Esophagus (tissue), 2 donors: ENCODE results near the gene SIGLEC9. TPM values are rescaled to one million over a fixed set of nuclear protein-coding genes. Genes with fewer than 3 reads are reported as not detected.

ENCODE experiments used
- H3K27ac ChIP-seq, 2 donors: one replicate each; pipeline ENCODE4 v1.5.1; 2013; ENCODE audit warnings: low read depth in 2 of 2, mild to moderate bottlenecking in 2 of 2, inconsistent platforms in 1 of 2, low read length in 1 of 2, moderate library complexity in 1 of 2
- H3K27me3 ChIP-seq, 2 donors: one replicate each; pipeline ENCODE4 v1.6.1; 2013; ENCODE audit warnings: low read length in 2 of 2, control low read depth in 1 of 2, mild to moderate bottlenecking in 1 of 2; ENCODE audit not compliant: insufficient read depth in 2 of 2, control insufficient read depth in 1 of 2
- H3K36me3 ChIP-seq, 2 donors: one replicate each; pipeline ENCODE4 v1.6.1; 2013; ENCODE audit warnings: low read length in 1 of 2; ENCODE audit not compliant: control insufficient read depth in 2 of 2, insufficient read depth in 2 of 2
- H3K4me1 ChIP-seq, 2 donors: one replicate each; pipeline ENCODE4 v1.6.1; 2013; ENCODE audit warnings: low read length in 1 of 2; ENCODE audit not compliant: control insufficient read depth in 2 of 2, insufficient read depth in 2 of 2
- H3K4me3 ChIP-seq, 2 donors: one replicate each; pipeline ENCODE4 v1.5.1; 2013; ENCODE audit warnings: low read length in 2 of 2, mild to moderate bottlenecking in 2 of 2, low read depth in 1 of 2, moderate library complexity in 1 of 2
- H3K9me3 ChIP-seq, 2 donors: one replicate each; pipeline ENCODE4 v1.6.1; 2013; ENCODE audit warnings: mild to moderate bottlenecking in 2 of 2, low read depth in 1 of 2, low read length in 1 of 2, moderate library complexity in 1 of 2; ENCODE audit not compliant: control insufficient read depth in 2 of 2, insufficient read depth in 1 of 2
- WGBS, 2 donors: extraction: QIAGEN DNeasy Blood & Tissue Kit; methylation state at CpG; one replicate each; pipeline ENCODE4 v1.1.7; 2013; 5-methylcytosine and 5-hydroxymethylcytosine counted together
- polyA plus RNA-seq, 2 donors: library from polyadenylated mRNA; stranded (reverse); fragments of 200-250 nt; gene quantifications; one replicate each; pipeline ENCODE4 v1.2.3, GENCODE V29; 2013
- donor health status: healthy with polysubstance abuse.
- donor health status: Bipolar disorder and iron deficiency.

The SIGLEC9 gene
- polyA plus RNA-seq, 2 donors: 0.26 to 0.28 TPM

DNA sequence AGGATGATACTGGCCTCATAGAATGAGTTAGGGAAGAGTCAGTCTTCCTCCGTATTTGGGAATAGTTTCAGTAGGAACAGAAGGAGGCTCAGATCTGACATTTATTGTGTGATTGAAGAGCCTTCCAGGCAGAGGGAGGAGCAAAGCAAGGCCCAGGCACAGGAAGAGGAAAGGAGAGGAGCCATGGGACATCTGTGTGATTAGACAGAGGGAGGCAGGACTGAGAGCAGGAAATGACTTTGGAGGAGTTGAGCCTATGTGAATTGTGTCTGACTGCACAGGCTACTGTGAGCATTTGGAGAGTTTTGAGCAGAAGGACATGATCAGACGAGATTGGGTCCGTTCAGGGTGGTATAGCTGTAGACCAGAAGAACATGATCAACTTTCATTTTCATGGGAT is 25.9 kb downstream of the SIGLEC9 start:
- no peaks in the 10 kb centered on the region for H3K27me3 ChIP-seq
- no peak overlapping the region for H3K27ac ChIP-seq
- no peaks in the 10 kb centered on the region for H3K36me3 ChIP-seq
- H3K4me1 ChIP-seq: no peaks in the 10 kb centered on the region
- no peak overlapping the region for H3K4me3 ChIP-seq
- peaks cover 0 to 3% of the 10 kb centered on the region in 2 donors for H3K9me3 ChIP-seq
- 66 to 70% methylated on average over 3 of the region's 3 CpGs for WGBS, 2 donors

DNA sequence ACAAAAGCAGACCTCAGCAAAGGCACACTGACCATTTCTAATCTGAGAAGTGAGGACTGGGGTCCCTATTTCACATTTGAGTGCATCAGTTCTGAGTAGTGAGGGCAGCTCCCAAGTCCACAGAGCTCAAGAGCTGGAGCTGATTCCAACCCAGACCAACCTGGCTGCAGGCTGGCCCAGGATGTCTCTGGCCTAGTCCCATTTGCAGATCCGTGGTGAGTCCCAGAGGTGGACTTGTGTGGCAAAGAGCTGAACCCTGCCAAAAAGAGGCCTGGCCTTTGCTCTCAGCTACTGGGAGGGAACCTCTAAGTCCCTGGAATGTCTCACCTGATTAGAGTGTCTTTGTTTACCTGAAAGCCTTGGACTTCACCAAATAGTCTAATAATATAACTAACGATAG is 32.0 kb downstream of the SIGLEC9 start:
- no peak overlapping the region for H3K27ac ChIP-seq
- whole genome bisulfite sequencing, 2 donors: 58 to 70% methylated on average over 2 of the region's 2 CpGs

DNA sequence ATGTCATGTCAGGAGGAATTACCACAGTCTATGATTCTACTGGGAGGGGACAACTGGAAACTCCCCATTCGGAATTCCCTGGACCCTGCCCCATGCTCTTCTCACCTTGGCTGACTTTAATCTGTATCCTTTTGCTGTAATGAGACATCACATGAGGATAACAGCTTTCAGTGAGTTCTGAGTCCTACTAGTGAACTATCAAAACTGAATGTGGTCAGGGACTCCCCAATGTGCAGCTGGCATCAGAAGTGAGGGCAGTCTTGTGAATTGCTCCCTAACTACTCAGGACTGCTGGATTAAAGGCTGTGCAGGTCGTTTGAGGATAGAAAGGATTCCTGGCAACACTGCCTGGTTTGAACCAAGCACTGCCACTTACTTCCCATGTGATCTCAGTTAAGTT is 32.6 kb downstream of the SIGLEC9 start:
- H3K27ac ChIP-seq: no peak overlapping the region
- H3K27me3 ChIP-seq: no peaks in the 10 kb centered on the region
- WGBS, 2 donors: 33 to 35% methylated on average over 2 of the region's 2 CpGs
- H3K4me1 ChIP-seq: no peaks in the 10 kb centered on the region
- H3K36me3 ChIP-seq: no peaks in the 10 kb centered on the region
- no peak overlapping the region for H3K4me3 ChIP-seq
- H3K9me3 ChIP-seq: no peaks in the 10 kb centered on the region

More for the DNA sequence above, 32.0 kb downstream of the SIGLEC9 start:
- no peaks in the 10 kb centered on the region for H3K4me1 ChIP-seq
- no peaks in the 10 kb centered on the region for H3K36me3 ChIP-seq
- H3K4me3 ChIP-seq: no peak overlapping the region
- H3K9me3 ChIP-seq: no peaks in the 10 kb centered on the region
- H3K27me3 ChIP-seq: no peaks in the 10 kb centered on the region

DNA sequence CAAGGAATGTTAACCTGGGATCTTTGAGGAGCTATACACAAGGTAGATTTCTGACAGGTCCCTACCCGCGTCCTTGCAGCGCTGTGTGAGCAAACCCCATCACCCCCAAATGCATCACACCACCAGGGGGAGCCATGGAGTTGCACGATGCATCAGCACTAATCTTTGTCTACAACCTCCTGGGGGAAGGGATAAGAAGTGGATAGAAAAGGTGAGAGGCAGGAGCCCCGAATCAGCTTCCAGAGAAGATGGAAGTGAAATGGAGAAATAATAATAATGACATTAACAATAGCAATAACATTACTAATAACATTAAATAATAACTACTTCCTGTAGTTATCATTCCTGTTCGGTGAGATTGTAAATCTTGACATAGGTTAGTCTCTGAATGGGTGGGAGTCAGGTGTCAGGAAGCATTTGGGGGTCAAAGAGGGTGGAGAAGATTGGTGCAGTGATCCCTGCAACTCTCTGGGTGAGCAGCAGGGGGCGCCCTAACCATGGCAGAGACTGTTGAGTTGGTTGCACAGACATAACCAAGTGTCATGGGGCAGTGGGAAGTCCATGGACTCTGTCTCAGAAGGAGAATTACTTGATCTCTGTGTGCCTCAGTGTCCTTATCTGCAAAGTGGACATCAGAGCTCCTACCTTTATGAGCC is 33.9 kb downstream of the SIGLEC9 start:
- no peaks in the 10 kb centered on the region for H3K9me3 ChIP-seq
- no peaks in the 10 kb centered on the region for H3K36me3 ChIP-seq
- 25 to 29% methylated on average over 7 of the region's 7 CpGs for WGBS, 2 donors
- H3K4me1 ChIP-seq: no peaks in the 10 kb centered on the region
- H3K4me3 ChIP-seq: no peak overlapping the region
- no peak overlapping the region for H3K27ac ChIP-seq
- no peaks in the 10 kb centered on the region for H3K27me3 ChIP-seq

DNA sequence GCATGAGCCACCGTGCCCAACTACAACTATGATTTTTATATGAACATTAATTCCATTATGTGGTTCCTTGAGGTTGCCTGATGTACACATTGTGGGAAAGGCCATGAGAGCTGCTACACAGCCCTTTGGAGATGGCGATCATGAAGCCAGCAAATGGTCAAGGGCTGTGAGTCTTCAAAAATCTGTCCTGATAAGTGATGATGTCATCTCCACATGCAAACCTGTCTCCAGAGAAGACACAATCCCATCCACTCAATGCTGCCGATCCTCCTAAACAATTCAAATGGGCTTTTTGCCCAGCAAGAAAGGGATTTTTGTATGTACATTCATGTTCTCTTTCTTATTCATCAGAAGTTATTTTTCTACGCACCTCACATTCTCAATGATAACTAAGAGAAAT is 35.0 kb downstream of the SIGLEC9 start:
- Histone ChIP-seq H3K36me3 (no peaks in the 10 kb centered on the region), H3K9me3 (no peaks in the 10 kb centered on the region), H3K27me3 (no peaks in the 10 kb centered on the region), H3K4me3 (no peak overlapping the region), H3K4me1 (no peaks in the 10 kb centered on the region), H3K27ac (no peak overlapping the region)
- 83% methylated on average over 4 of the region's 4 CpGs for WGBS, 2 donors

DNA sequence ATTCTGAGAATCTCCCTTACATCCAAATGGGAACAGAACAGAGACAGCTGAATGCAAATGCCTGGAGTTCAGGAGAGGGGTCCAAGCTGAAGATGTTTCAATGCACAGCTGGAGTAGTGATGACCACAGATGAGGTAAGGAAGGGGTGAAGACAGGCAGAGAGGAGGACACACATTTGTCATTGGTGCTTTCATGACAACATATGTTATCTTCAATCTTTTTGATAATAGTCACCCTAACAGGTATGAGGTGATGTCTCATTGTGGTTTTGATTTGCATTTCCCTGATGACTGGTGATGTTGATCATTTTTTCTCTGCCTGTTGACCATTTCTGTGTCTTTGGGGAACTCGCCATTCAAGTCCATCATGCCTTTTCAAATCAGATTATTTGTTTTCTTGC is 36.6 kb downstream of the SIGLEC9 start:
- WGBS, 2 donors: 74 to 84% methylated on average over 1 of the region's 1 CpG
- Histone ChIP-seq H3K4me1 (no peaks in the 10 kb centered on the region), H3K4me3 (no peak overlapping the region), H3K9me3 (no peaks in the 10 kb centered on the region), H3K27ac (no peak overlapping the region), H3K27me3 (no peaks in the 10 kb centered on the region), H3K36me3 (no peaks in the 10 kb centered on the region)

DNA sequence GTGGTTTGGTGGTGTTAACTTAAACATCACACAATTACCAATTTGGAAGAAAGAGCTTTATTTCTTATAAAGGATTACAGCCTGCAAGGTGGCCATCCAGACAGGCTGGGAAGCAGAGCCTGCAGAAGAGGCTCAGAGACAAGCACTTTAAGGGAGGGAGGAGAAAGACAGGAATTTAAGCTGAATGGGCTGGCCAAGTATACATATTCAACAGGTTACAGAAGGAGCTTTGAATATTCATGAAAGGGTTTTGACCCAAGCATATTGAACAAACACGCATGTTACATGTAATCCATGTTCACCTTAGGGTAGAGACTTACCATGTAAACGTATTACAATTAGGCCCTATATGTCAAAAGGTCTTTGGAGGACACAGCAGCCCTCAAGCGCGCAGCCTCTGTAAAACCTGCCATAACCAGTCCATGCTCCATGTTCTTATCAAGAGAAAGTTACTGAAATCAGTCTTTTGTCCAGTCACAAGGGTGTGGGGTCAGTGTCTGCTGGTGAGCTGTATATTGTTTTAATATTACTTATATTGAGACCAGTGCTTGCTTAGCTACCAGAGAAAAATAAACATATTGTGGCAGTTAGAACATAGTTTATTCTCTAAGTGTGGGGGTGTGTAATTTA is 37.3 kb downstream of the SIGLEC9 start:
- Histone ChIP-seq H3K9me3 (no peaks in the 10 kb centered on the region), H3K4me3 (no peak overlapping the region), H3K27ac (no peak overlapping the region), H3K4me1 (no peaks in the 10 kb centered on the region), H3K27me3 (no peaks in the 10 kb centered on the region), H3K36me3 (no peaks in the 10 kb centered on the region)
- 84 to 85% methylated on average over 4 of the region's 4 CpGs for WGBS, 2 donors

DNA sequence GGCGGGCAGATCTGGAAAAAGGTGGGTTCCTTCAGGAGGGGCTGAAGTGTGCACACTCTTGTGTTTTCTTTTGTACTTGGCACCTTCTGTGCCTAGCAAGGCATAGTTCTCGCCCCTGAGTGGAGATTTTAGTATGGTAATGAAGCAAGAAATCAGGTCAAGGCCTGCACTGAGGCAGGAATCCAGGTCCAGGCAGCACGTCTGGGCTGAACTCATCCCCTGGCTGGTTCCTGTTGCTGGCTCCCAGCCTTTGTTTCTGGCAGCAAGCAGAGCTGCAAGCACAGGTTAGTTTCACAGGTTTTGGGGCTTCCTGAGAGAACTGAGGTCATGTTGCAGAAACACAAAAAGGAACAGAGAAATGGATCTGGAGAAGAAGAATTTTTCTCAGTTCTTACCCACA is 38.6 kb downstream of the SIGLEC9 start:
- H3K27me3 ChIP-seq: no peaks in the 10 kb centered on the region
- no peak overlapping the region for H3K4me3 ChIP-seq
- H3K9me3 ChIP-seq: no peaks in the 10 kb centered on the region
- no peaks in the 10 kb centered on the region for H3K36me3 ChIP-seq
- H3K4me1 ChIP-seq: no peaks in the 10 kb centered on the region
- WGBS, 2 donors: 35 to 45% methylated on average over 3 of the region's 3 CpGs
- H3K27ac ChIP-seq: peak overlapping the region; percentile 36 to 55

DNA sequence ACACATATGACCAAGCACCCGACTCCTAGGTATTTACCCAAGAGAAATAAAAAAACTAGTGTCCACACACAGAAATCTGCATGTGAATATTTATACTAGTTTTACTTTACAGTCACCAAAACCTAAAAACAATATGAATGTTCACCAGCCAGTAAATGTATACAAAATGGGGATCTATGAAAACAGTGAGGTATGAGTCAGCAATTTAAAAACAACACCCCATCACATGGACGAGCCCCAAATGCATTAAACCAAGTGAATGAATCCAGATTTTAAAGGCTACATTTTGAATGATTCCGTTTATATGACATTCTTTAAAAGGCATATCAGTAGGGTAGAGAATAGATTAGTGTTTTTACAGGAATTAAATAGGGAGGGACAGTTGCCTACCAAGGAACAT is 39.5 kb downstream of the SIGLEC9 start:
- Histone ChIP-seq H3K36me3 (no peaks in the 10 kb centered on the region), H3K9me3 (no peaks in the 10 kb centered on the region), H3K4me1 (peaks cover 0 to 3% of the 10 kb centered on the region in 2 donors), H3K27ac (no peak overlapping the region), H3K4me3 (no peak overlapping the region), H3K27me3 (no peaks in the 10 kb centered on the region)
- 38 to 51% methylated on average over 3 of the region's 3 CpGs for WGBS, 2 donors
